Stomach (tissue), 4 donors: ENCODE measurements around the gene HAUS6.

Experiments
- CTCF ChIP-seq, 7 experiments: fragments of 450-650 bp in 4 of 7; fragments of 200-600 bp in 3 of 7; sonication (generic) in 3 of 7; IDR thresholded peaks; one replicate each; pipeline ENCODE4 v1.5.1; 2016 to 2019; ENCODE audit warnings: antibody characterized with exemption in 7 of 7, control low read depth in 2 of 7, mild to moderate bottlenecking in 1 of 7
- POLR2AphosphoS5 ChIP-seq, 3 donors: sonication (generic); formaldehyde crosslinking; IDR thresholded peaks; one replicate each; pipeline ENCODE4 v1.6.1; 2016; ENCODE audit warnings: antibody characterized with exemption in 3 of 3

- no peak for TF ChIP-seq CTCF (IDR thresholded peaks at IDR 0.05)
- no peak for TF ChIP-seq POLR2AphosphoS5 (IDR thresholded peaks at IDR 0.05)
Measured at GRCh38 chr9:19033015-19033414, 69.7 kb downstream of the HAUS6 start, which contains the start of gene SAXO1.
